Stimulated activated CD4-positive, alpha-beta T cell treated with anti-CD3 and anti-CD28 coated beads, Interleukin-2, amount 100 ng/mL, for 48 hours (primary cell): ENCODE results near the gene SEMA4F.
A peak's percentile ranks its signal among the peaks of the same experiment; 100 is the strongest.
"Not testable (repeated sequence)": the region's sequence is repeated elsewhere in the genome, so short reads cannot be mapped to it uniquely, and the experiment has no call there.

Experiments used
- DNase-seq, 2 donors: peaks; one replicate each; pipeline ENCODE4 v3.0.0-alpha.2; 2020

SEMA4F gene

GRCh38 chr2:74653985-74654882 lies at the start of gene SEMA4F:
TSS of gene SEMA4F (plus strand) at chr2:74654247. CDS start at chr2:74654377, 130 bp downstream.
- peak; percentile 91 to 94 for DNase-seq

- DNase-seq, result no peak
Measured at GRCh38 chr2:74606927-74607326, 47.1 kb upstream of the SEMA4F start.

GRCh38 chr2:74617122-74617521 lies 36.9 kb upstream of the SEMA4F start:
- no peak for DNase-seq

- DNase-seq, result no peak
Measured at GRCh38 chr2:74618410-74619083, 35.5 kb upstream of the SEMA4F start.

- no peak for DNase-seq
Measured at GRCh38 chr2:74619651-74620297, 34.3 kb upstream of the SEMA4F start.

GRCh38 chr2:74620671-74621070 lies 33.4 kb upstream of the SEMA4F start:
- DNase-seq, result no peak

GRCh38 chr2:74625658-74626425 lies 28.2 kb upstream of the SEMA4F start:
- DNase-seq, result no peak

GRCh38 chr2:74628538-74629105 lies 25.4 kb upstream of the SEMA4F start:
- no peak for DNase-seq

GRCh38 chr2:74630454-74630853 lies 23.6 kb upstream of the SEMA4F start:
- not testable (repeated sequence) for DNase-seq

- no peak for DNase-seq
Measured at GRCh38 chr2:74632209-74632938, 21.7 kb upstream of the SEMA4F start.

- no peak for DNase-seq
Measured at GRCh38 chr2:74632939-74633312, 21.1 kb upstream of the SEMA4F start.

- DNase-seq, result no peak
Measured at GRCh38 chr2:74639550-74639949, 14.5 kb upstream of the SEMA4F start.

GRCh38 chr2:74645344-74645743 lies 8.7 kb upstream of the SEMA4F start:
- no peak for DNase-seq

- no peak for DNase-seq
Measured at GRCh38 chr2:74646201-74646600, 7.8 kb upstream of the SEMA4F start.

GRCh38 chr2:74646834-74647482 lies 7.1 kb upstream of the SEMA4F start:
- no peak for DNase-seq

GRCh38 chr2:74648009-74648443 lies 6.0 kb upstream of the SEMA4F start, which contains the start of gene M1AP:
TSS of gene M1AP (minus strand) at chr2:74648330. CDS start at chr2:74640275, 8,055 bp downstream.
- DNase-seq, result peak in 1 of 2 donors; percentile 7

GRCh38 chr2:74653589-74653984 lies 460 bp upstream of the SEMA4F start:
- no peak for DNase-seq

- no peak for DNase-seq
Measured at GRCh38 chr2:74655579-74655978, 1.5 kb downstream of the SEMA4F start.

- no peak for DNase-seq
Measured at GRCh38 chr2:74658516-74658915, 4.5 kb downstream of the SEMA4F start.

GRCh38 chr2:74659462-74659861 lies 5.4 kb downstream of the SEMA4F start:
- no peak for DNase-seq

GRCh38 chr2:74668087-74668486 lies 14.0 kb downstream of the SEMA4F start:
- DNase-seq, result no peak
